ENCODE data around the gene HEMK1. TPM values are rescaled to one million over a fixed set of nuclear protein-coding genes. Genes with fewer than 3 reads are reported as not detected.

Gene HEMK1
- total RNA-seq, 1 donor from 2014 or later: 13.1 TPM

DNA sequence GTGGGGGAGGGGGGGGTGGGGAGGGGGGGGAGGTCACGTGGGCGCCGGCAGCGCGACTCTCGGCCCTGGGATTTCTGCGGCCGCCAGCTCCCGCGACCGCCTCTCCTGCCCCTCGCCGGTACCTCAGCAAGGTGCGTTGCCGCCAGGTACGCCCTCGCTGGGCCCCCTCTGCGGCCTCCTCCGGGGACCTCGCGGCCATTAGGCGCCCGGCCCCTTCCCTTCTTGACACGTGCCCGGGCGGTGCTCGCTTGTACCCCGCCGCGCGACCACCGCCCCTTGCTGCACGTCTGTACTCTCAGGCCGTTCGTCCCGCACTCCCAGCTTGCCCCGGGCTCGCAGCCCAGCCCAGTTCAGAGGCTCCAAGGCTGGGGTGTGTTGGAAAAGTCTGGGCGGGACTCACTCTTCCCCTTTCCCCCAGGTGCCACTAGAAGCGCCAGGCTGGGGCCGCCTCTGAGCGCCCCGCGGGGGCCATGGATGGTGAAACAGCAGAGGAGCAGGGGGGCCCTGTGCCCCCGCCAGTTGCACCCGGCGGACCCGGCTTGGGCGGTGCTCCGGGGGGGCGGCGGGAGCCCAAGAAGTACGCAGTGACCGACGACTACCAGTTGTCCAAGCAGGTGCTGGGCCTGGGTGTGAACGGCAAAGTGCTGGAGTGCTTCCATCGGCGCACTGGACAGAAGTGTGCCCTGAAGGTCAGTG lies 47.9 kb downstream of the HEMK1 start, which contains the start of gene MAPKAPK3:
Gene MAPKAPK3, plus strand, starts transcription at position 56 of the 696 bp plus-strand sequence. Its CDS starts 415 bp downstream, at position 471.
- Histone ChIP-seq H3K4me1 (peaks cover 0 to 25% of the 10 kb centered on the region in 2 donors), H3K36me3 (no peaks in the 10 kb centered on the region), H3K9me3 (no peaks in the 10 kb centered on the region), H3K4me3 (peak within 1 kb of the TSS; percentile 93 to 99), H3K27ac (peak within 1 kb of the TSS; percentile 78 to 90), H3K27me3 (no peaks in the 10 kb centered on the region)
- intact Hi-C loops (cut with DNase I): loop anchor here (2.0 to 10.0 kb wide), 6 partner anchors 16 to 1348 kb away; partner anchors contain the start of genes DOCK3 and PCBP4
- DNase-seq (ENCODE audit: low spot score in 2 of 2): peak in 1 of 2 donors; percentile 75
- TF ChIP-seq, protein P1, sequence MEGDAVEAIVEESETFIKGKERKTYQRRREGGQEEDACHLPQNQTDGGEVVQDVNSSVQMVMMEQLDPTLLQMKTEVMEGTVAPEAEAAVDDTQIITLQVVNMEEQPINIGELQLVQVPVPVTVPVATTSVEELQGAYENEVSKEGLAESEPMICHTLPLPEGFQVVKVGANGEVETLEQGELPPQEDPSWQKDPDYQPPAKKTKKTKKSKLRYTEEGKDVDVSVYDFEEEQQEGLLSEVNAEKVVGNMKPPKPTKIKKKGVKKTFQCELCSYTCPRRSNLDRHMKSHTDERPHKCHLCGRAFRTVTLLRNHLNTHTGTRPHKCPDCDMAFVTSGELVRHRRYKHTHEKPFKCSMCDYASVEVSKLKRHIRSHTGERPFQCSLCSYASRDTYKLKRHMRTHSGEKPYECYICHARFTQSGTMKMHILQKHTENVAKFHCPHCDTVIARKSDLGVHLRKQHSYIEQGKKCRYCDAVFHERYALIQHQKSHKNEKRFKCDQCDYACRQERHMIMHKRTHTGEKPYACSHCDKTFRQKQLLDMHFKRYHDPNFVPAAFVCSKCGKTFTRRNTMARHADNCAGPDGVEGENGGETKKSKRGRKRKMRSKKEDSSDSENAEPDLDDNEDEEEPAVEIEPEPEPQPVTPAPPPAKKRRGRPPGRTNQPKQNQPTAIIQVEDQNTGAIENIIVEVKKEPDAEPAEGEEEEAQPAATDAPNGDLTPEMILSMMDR (IDR thresholded peaks at IDR 0.05): no peak

DNA sequence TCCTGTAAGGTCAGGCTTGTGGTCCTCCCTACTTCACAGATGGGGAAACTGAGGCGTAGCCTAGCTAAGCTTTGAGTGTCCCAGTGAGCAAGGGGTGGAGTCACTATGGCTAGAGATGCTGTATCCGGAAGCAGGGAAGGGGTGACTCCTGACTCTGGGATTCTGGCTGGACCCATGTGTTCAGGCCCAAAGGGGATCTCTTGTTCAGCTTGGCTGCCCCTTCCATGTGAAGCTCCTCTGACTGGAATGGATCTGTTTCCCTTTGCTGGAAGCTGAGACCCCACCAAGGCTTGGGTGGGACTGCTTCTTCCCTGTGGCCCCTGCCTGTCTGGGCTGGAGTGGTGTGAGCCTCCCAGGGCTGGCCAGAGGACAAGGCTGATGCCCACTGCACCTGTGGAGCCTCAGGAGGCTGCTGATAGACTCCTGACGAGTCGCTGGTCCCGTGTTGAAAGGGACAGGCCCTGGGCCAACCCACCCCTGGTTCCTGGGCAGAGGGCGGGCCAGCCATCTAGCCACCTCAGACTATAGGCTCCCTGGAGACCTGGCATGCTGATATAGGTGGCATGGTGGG lies 48.7 kb downstream of the HEMK1 start:
- peaks cover 0 to 25% of the 10 kb centered on the region in 2 donors for H3K4me1 ChIP-seq
- intact Hi-C loops (cut with DNase I): loop anchor here (2.0 to 10.0 kb wide), 6 partner anchors 17 to 1347 kb away; partner anchors contain the start of genes DOCK3 and PCBP4

DNA sequence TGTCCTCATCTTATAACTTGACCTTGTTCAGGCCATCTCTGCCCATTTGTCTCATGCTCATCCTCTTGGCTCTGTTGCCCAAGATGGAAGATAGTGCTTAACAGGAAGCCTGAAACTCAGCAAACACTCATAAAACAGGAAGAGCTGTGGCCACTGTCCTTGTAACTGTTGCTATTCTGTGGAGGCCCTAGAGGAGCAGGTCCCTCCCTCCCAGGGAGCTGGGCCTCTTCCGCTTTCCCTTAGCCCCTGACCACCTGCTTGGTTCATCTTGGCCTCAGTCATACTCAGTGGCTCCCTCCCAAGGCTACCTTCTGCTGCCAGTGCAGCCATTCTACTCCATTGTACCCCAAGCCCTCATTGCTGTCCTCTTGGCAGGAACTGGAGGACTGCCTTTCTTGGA lies 51.1 kb downstream of the HEMK1 start:
- peak overlapping the region in 1 of 2 donors; percentile 14 for H3K27ac ChIP-seq
- peaks cover 0 to 25% of the 10 kb centered on the region in 2 donors for H3K4me1 ChIP-seq
- no peak for DNase-seq (ENCODE audit: low spot score in 2 of 2)
- H3K9me3 ChIP-seq: no peaks in the 10 kb centered on the region
- no peak overlapping the region for H3K4me3 ChIP-seq
- H3K27me3 ChIP-seq: no peaks in the 10 kb centered on the region
- H3K36me3 ChIP-seq: no peaks in the 10 kb centered on the region
- TF ChIP-seq, protein P1 (IDR thresholded peaks at IDR 0.05): no peak
- intact Hi-C loops (cut with DNase I): no loop called here

More for the DNA sequence above, 48.7 kb downstream of the HEMK1 start:
- Histone ChIP-seq H3K9me3 (no peaks in the 10 kb centered on the region), H3K4me3 (peak overlapping the region; percentile 93 to 99), H3K27ac (peak overlapping the region; percentile 78 to 90), H3K36me3 (no peaks in the 10 kb centered on the region), H3K27me3 (no peaks in the 10 kb centered on the region)
- TF ChIP-seq, protein P1 (IDR thresholded peaks at IDR 0.05): no peak
- no peak for DNase-seq (ENCODE audit: low spot score in 2 of 2)

DNA sequence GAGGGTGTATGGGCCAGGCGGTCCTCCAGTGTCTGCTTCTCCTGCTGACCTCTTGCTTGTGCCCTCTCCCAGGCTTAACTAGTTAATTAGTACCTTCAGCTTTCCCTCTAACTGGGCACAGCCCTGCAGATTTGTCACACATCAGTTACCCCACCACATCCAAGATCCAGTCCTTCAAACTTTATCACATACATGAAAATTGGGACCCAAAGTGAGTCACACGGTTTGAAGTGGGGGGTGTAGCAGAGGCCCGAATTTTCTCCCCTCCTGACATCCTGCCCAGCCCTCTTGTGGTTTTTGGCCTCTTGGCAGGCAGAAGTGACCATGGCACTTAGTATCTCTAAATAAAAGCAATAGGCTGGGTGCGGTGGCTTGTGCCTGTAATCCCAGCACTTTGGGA lies 51.5 kb downstream of the HEMK1 start:
- Histone ChIP-seq H3K4me3 (no peak overlapping the region), H3K27me3 (no peaks in the 10 kb centered on the region), H3K9me3 (no peaks in the 10 kb centered on the region), H3K36me3 (no peaks in the 10 kb centered on the region), H3K27ac (no peak overlapping the region), H3K4me1 (peaks cover 0 to 23% of the 10 kb centered on the region in 2 donors)
- no peak for DNase-seq (ENCODE audit: low spot score in 2 of 2)
- intact Hi-C loops (cut with DNase I): no loop called here
- TF ChIP-seq, protein P1 (IDR thresholded peaks at IDR 0.05): no peak

DNA sequence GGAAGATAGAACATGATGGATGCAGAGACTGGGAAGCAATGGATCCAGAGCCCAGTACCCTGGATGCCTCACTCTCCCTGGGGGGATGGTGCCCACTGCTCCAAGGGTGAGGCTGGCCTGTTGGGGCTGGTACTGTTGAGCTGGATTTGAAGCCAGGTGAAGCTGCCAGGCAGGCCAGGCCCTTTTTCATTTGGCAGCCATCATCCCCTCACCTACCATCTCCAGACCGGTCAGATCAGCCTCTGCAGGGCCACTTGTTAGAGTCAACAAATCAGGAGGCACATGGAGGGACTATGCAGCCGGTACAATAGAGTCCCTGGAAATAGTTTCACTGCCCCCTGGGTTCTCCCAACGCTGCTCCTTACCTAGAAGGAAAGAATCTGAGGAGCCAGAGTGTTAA lies 53.6 kb downstream of the HEMK1 start:
- no peaks in the 10 kb centered on the region for H3K36me3 ChIP-seq

More for the DNA sequence above, 53.6 kb downstream of the HEMK1 start:
- intact Hi-C loops (cut with DNase I): no loop called here
- TF ChIP-seq, protein P1 (IDR thresholded peaks at IDR 0.05): no peak
- Histone ChIP-seq H3K27ac (no peak overlapping the region), H3K4me3 (no peak overlapping the region), H3K9me3 (no peaks in the 10 kb centered on the region), H3K27me3 (no peaks in the 10 kb centered on the region), H3K4me1 (peaks cover 0 to 14% of the 10 kb centered on the region in 2 donors)
- no peak for DNase-seq (ENCODE audit: low spot score in 2 of 2)

Measured in ascending aorta (tissue), 2 donors.